Body of pancreas (tissue), 4 donors: Measurements from ENCODE around the gene CFAP20.

Source experiments
- POLR2A ChIP-seq, 3 donors: fragments of 450-650 bp; IDR thresholded peaks; one replicate each; pipeline ENCODE4 v1.6.1; 2016; ENCODE audit warnings: antibody characterized with exemption in 3 of 3, mild to moderate bottlenecking in 2 of 3
- TF ChIP-seq, protein P1 (sequence below), 7 experiments: fragments of 450-650 bp in 4 of 7; fragments of 200-600 bp in 3 of 7; sonication (generic) in 3 of 7; IDR thresholded peaks; one replicate each; pipeline ENCODE4 v1.5.1; 2016 to 2019; ENCODE audit warnings: antibody characterized with exemption in 7 of 7

DNA sequence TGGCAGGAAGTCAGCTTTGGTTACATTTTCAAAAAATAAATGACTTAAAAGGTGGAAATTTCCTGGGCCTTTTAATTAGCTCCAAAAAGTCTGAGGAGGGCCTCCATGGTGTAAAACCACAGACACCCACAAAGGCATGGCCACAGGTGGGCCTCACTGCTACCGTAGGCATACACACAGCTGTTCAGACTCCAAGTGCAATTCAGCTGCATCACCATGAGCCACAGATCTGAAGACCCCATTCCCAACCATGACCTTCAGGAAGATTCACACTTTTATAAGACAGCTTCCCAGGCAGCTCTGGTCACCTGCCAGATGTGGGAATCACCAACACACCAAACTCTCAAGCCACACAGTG, 48.2 kb upstream of the CFAP20 start:
- TF ChIP-seq POLR2A (IDR thresholded peaks at IDR 0.05) = no peak
- TF ChIP-seq, protein P1, sequence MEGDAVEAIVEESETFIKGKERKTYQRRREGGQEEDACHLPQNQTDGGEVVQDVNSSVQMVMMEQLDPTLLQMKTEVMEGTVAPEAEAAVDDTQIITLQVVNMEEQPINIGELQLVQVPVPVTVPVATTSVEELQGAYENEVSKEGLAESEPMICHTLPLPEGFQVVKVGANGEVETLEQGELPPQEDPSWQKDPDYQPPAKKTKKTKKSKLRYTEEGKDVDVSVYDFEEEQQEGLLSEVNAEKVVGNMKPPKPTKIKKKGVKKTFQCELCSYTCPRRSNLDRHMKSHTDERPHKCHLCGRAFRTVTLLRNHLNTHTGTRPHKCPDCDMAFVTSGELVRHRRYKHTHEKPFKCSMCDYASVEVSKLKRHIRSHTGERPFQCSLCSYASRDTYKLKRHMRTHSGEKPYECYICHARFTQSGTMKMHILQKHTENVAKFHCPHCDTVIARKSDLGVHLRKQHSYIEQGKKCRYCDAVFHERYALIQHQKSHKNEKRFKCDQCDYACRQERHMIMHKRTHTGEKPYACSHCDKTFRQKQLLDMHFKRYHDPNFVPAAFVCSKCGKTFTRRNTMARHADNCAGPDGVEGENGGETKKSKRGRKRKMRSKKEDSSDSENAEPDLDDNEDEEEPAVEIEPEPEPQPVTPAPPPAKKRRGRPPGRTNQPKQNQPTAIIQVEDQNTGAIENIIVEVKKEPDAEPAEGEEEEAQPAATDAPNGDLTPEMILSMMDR (IDR thresholded peaks at IDR 0.05) = no peak
